NCI-H2171 (cell line): ENCODE results near the gene COQ8A.

ENCODE experiments used
- DNase-seq: peaks from one replicate; lab custom pipeline; 2025; lab: John Stamatoyannopoulos, UW

COQ8A gene

GRCh38 chr1:226974544-226975258 lies 34.6 kb downstream of the COQ8A start:
- no peak for DNase-seq

- DNase-seq = no peak
Measured at GRCh38 chr1:226975259-226976250, 35.5 kb downstream of the COQ8A start.

DNA sequence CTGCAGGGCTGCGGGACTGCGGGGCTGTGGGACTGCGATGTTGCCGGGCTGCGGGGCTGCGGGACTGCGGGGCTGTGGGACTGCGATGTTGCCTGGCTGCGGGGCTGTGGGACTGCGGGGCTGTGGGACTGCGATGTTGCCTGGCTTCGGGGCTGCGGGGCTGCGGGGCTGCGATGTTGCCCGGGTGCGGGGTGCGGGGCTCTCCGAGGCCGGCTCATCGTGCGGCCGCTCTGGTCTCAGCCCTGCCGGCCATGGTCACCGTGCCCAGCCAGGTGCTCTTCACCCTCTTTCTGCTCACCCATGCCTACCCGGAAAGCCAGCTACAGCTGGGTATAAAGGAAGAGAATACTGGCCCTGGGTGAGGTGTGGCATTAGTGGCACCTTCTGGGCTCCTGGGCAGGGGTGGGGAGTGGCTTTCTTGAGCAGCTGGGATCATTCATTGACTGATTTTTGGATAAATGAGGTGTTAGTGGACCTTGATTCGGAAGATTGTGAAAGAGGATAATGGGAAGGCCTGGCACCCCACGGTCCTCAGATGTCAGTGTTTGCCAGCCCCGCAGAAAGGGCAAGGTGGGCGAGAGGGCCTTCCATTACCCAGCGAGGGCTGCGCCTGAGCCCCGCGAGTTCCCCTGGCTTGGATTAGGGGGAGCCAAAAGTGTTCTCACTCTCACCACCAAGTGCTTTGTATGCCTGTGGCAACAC lies 36.3 kb downstream of the COQ8A start:
- no peak for DNase-seq

DNA sequence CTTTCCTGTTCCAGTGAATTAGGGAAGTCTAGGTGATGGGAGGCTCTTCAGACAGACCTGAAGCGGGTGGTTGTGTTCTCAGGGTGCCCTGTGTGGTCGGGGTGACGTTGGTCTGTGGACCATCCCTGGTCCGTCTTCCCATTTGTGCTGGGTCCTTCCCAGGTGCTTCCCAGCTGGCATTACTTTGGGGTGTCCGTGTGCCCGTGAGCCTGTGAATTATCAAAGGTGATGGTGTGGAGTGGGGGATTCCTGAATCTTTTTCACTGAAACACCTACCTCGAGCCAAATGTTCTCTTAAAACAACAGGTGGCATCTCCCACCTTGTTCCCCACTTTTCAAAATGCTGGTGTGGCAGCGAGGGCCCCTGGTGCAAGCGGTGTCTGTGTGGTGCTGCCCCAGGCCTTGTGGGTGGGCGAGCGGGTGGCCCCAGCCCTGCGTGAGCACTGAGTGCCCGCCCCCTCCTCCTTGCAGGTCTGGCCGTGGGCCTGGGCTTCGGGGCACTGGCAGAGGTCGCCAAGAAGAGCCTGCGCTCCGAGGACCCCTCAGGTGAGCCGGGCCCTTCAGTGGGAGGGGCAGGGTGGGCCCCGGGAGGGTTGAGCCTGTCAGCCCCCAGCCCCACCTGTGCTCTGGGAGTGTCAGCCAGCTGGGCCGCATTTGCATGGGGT lies 37.0 kb downstream of the COQ8A start:
- DNase-seq = no peak

DNA sequence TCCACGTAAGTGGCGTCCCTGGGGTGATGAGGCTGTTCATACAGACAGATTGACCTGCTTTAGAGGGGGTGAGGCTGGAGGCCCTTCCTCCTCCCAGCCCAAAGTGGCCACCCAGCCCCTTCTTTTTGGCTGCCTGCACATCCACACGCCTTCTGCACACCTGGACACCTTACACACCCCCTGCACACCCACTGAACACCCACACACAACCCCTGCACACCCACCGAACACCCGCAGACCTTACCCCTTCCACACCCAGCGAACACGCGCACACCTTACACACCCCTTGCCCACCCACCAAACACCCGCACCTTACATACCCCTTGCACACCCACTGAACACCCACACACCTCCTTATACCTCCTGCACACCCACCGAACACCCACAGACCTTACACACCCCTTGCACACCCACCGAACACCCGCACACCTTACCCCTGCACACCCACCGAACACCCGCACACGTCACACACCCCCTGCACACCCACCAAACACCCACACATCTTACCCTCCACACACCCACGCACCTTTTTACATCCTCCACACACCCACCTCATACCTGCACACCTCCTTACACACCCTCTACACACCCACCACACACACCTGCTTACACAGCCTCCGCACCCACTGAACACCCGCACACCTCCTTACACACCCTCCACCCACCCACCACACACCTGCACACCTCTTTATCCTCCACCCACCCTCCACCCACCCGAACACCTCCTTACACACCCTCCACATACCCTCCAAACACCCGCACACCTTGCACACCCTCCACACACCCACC lies 37.7 kb downstream of the COQ8A start:
- no peak for DNase-seq

GRCh38 chr1:226978432-226979114 lies 38.5 kb downstream of the COQ8A start:
- no peak for DNase-seq

GRCh38 chr1:226979115-226979516 lies 39.0 kb downstream of the COQ8A start:
- no peak for DNase-seq

GRCh38 chr1:226979517-226980121 lies 39.5 kb downstream of the COQ8A start:
- no peak for DNase-seq

- DNase-seq = no peak
Measured at GRCh38 chr1:226980122-226980560, 40.0 kb downstream of the COQ8A start.

- DNase-seq = no peak
Measured at GRCh38 chr1:226980565-226981385, 40.7 kb downstream of the COQ8A start.

GRCh38 chr1:226981386-226981817 lies 41.3 kb downstream of the COQ8A start:
- DNase-seq = no peak

GRCh38 chr1:226981838-226982237 lies 41.7 kb downstream of the COQ8A start:
- DNase-seq = no peak

DNA sequence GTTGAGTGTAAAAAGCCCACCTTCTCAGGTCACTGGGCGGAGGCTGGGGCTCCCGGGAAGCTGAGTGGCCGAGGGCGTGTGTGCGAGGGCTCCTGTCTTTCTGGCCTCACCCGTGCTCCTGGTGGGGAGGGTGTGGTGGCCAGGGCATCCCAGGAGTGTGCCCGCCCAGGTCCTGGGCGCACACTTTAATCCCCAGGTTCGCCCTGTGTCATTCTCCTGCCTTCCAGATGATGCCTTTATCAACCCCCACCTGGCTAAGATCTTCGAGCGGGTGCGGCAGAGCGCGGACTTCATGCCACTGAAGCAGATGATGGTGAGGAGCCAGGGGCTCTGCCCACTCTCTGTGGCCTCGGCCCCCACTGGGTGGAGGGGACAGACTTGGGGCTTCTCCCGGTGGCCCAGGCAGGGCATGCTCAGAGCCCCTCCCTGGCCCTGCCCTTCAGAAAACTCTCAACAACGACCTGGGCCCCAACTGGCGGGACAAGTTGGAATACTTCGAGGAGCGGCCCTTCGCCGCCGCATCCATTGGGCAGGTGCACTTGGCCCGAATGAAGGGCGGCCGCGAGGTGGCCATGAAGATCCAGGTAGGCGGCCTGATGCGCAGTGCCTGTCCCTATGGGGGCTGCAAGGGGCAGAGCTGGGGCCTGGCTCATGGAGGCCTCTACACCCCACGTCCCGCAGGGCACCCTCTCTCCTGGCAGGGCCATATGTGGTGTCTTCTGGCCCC lies 42.5 kb downstream of the COQ8A start:
- DNase-seq = no peak

GRCh38 chr1:226983247-226983991 lies 43.3 kb downstream of the COQ8A start:
- DNase-seq = no peak

DNA sequence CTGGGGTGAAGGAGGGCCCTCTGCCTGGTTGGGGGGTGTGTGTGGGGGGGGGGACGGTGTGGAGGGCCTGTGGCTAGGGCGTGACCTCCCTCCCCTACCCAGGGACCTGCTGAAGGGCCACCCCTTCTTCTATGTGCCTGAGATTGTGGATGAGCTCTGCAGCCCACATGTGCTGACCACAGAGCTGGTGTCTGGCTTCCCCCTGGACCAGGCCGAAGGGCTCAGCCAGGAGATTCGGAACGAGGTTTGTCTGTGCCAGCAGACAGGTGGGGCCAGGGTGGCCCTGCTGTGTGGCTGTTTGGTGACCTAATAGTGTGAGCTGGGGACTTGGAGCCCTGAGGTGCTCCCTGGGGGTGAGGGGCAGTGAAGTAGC lies 43.9 kb downstream of the COQ8A start:
- DNase-seq = no peak

DNA sequence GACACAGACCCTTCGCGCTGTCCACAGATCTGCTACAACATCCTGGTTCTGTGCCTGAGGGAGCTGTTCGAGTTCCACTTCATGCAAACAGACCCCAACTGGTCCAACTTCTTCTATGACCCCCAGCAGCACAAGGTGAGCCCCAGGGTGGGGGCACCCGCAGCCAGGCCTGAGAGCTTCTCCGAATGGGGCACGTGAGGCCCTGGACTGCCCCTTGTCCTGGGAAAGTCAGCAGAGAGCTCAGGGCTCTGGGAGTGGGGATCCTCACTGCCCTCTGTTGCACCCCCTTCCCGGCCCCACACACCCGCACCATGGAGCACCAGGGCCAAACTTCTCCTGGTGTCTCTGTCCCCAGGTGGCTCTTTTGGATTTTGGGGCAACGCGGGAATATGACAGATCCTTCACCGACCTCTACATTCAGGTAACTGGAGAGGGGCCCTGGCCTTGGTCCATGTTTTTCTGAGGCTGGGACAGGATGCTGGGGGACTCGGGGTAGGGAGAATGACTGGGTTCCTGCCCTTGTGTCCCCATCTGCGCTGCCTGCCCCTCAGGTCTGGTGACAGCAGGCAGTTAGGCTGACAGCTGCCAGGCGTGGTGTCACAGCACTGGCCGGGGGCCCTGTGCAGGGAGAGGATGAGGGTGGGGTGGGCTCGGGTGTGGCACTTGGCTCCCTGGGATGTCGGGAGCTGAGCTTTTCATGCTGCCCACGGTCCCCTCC lies 44.6 kb downstream of the COQ8A start:
- DNase-seq = peak; percentile 67

DNA sequence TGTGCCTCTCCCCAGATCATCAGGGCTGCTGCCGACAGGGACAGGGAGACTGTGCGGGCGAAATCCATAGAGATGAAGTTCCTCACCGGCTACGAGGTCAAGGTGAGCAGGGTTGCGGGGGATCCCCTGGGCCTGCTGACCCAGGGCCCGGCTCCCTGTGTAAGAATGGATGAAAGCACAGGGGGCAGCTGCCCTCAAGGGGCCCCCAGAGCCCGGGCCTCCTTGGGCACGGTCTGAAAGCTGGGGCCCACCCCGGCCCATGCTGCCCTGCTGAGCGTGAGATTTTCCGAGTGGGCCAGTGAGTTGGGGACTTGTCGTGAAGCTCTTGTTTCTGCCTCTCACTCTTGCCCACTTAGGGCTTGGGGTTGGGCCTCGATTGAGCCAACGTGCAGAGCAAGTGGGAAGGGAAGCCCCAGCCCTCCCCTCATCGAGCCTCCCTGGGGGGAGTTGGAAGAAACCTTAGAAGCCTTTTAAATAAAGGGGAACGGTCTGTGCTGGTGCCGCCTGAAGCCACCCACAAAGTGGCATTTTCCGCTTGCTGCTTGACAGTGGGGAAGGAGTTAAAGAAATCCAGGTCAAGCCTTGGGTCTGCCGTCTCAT lies 45.2 kb downstream of the COQ8A start:
- no peak for DNase-seq
